HG03520 (cell line): ENCODE results near the gene AKT1S1.
"Not testable (repeated sequence)": the region's sequence is repeated elsewhere in the genome, so short reads cannot be mapped to it uniquely, and the experiment has no call there.

Experiments
- ATAC-seq: cut with Tn5 transposase; IDR thresholded peaks from one replicate; pipeline ENCODE4 v1.9.1; 2021; ENCODE audit warnings: mild to moderate bottlenecking, moderate library complexity; ENCODE audit not compliant: unreplicated experiment

Gene AKT1S1

GRCh38 chr19:49839713-49840112, 37.4 kb downstream of the AKT1S1 start:
- ATAC-seq, result no peak

GRCh38 chr19:49838885-49839588, 38.1 kb downstream of the AKT1S1 start:
- no peak for ATAC-seq

GRCh38 chr19:49837425-49837824, 39.7 kb downstream of the AKT1S1 start:
- ATAC-seq, result no peak

- ATAC-seq, result no peak
Measured at GRCh38 chr19:49837009-49837310, 40.2 kb downstream of the AKT1S1 start.

- no peak for ATAC-seq
Measured at GRCh38 chr19:49836176-49837008, 40.8 kb downstream of the AKT1S1 start.

- ATAC-seq, result no peak
Measured at GRCh38 chr19:49835562-49835961, 41.6 kb downstream of the AKT1S1 start.

- no peak for ATAC-seq
Measured at GRCh38 chr19:49833599-49833998, 43.6 kb downstream of the AKT1S1 start.

- no peak for ATAC-seq
Measured at GRCh38 chr19:49832556-49832955, 44.6 kb downstream of the AKT1S1 start.

GRCh38 chr19:49831592-49831991, 45.6 kb downstream of the AKT1S1 start:
- no peak for ATAC-seq

- no peak for ATAC-seq
Measured at GRCh38 chr19:49830766-49831165, 46.4 kb downstream of the AKT1S1 start.

- no peak for ATAC-seq
Measured at GRCh38 chr19:49829721-49830120, 47.4 kb downstream of the AKT1S1 start.

GRCh38 chr19:49829200-49829599, 48.0 kb downstream of the AKT1S1 start:
- ATAC-seq, result no peak

- no peak for ATAC-seq
Measured at GRCh38 chr19:49827034-49827433, 50.1 kb downstream of the AKT1S1 start.

GRCh38 chr19:49824662-49825061, 52.5 kb downstream of the AKT1S1 start:
- ATAC-seq, result no peak

GRCh38 chr19:49823472-49823871, 53.7 kb downstream of the AKT1S1 start:
- ATAC-seq, result no peak

GRCh38 chr19:49820125-49820524, 57.0 kb downstream of the AKT1S1 start:
- ATAC-seq, result no peak

- ATAC-seq, result not testable (repeated sequence)
Measured at GRCh38 chr19:49819452-49820115, 57.6 kb downstream of the AKT1S1 start.
